ENCODE data around the gene BPIFB2. TPM values are rescaled to one million over a fixed set of nuclear protein-coding genes. Genes with fewer than 3 reads are reported as not detected.

BPIFB2 gene
- total RNA-seq, 4 donors from 2014 or later: not detected

DNA sequence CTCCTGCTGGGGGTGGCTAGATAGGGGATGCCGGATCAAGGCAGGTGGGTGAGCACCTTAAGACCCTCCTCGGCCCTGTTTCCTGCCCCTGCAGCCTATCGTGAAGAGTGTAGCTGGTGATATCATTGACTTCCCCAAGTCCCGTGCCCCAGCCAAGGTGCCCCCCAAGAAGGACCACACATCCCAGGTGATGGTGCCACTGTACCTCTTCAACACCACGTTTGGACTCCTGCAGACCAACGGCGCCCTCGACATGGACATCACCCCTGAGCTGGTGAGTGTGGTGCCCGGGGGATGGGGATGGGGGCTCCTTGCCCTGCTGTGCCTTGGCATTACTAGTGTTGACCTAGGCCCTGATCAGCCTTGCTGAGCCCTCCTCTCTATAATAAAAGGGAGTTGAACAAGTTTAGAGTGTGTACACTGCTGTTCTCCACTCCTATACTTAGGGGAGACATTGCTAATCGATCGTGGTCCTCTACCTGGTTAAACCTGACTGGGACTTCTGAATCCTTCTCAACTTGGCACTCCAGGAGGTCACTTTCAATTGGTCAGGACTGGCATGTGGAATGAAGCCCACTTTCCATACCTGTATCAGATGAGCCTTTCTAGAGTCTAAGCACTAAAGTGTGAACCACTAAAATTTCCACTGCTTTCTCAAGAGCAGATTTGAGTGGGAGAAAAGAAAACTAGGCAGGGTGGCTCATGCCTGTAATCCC lies 57.2 kb downstream of the BPIFB2 start:
- WGBS, 2 donors: 61 to 68% methylated on average over 6 to 10 of the region's 11 CpGs
- peak overlapping the region in 1 of 3 donors; percentile 54 for H3K27ac ChIP-seq
- H3K27me3 ChIP-seq: no peaks in the 10 kb centered on the region
- peaks cover 17 to 26% of the 10 kb centered on the region in 2 donors for H3K4me1 ChIP-seq
- no peak overlapping the region for H3K4me3 ChIP-seq (replicated peaks in 1 of 3)
- H3K36me3 ChIP-seq: no peaks in the 10 kb centered on the region
- no peaks in the 10 kb centered on the region for H3K9me3 ChIP-seq
- TF ChIP-seq, protein P1, sequence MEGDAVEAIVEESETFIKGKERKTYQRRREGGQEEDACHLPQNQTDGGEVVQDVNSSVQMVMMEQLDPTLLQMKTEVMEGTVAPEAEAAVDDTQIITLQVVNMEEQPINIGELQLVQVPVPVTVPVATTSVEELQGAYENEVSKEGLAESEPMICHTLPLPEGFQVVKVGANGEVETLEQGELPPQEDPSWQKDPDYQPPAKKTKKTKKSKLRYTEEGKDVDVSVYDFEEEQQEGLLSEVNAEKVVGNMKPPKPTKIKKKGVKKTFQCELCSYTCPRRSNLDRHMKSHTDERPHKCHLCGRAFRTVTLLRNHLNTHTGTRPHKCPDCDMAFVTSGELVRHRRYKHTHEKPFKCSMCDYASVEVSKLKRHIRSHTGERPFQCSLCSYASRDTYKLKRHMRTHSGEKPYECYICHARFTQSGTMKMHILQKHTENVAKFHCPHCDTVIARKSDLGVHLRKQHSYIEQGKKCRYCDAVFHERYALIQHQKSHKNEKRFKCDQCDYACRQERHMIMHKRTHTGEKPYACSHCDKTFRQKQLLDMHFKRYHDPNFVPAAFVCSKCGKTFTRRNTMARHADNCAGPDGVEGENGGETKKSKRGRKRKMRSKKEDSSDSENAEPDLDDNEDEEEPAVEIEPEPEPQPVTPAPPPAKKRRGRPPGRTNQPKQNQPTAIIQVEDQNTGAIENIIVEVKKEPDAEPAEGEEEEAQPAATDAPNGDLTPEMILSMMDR (IDR thresholded peaks at IDR 0.05): no peak
- TF ChIP-seq POLR2A (IDR thresholded peaks at IDR 0.05): no peak
- peak; percentile 61 to 68 for DNase-seq
- intact Hi-C loops (cut with DNase I): no loop called here

DNA sequence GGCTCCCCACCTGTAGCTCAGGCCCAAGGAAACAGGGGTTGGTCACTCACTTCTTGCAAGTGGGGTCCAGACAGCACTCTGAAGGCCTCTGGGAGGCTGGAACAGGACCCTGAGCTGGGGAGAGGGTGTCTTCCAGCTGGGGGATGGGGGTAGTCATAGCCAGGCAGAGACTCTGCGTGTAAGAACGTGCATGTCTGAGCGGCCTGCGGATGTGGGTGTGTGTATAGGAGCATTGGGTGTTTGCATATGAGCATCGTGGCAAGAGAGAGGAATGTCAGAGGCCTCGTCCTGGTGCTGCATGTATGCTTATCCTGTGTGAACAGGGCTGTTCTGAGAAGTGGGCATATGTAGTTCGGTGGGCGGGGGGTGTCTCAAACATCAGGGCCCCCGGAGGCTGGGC lies 58.3 kb downstream of the BPIFB2 start:
- 85 to 88% methylated on average over 9 of the region's 9 CpGs for WGBS, 2 donors
- TF ChIP-seq, protein P1 (IDR thresholded peaks at IDR 0.05): no peak
- Histone ChIP-seq H3K36me3 (no peaks in the 10 kb centered on the region), H3K27me3 (no peaks in the 10 kb centered on the region), H3K4me3 (replicated peaks in 1 of 3) (no peak overlapping the region), H3K27ac (no peak overlapping the region), H3K9me3 (no peaks in the 10 kb centered on the region), H3K4me1 (peaks cover 17 to 26% of the 10 kb centered on the region in 2 donors)
- DNase-seq: no peak
- intact Hi-C loops (cut with DNase I): no loop called here

DNA sequence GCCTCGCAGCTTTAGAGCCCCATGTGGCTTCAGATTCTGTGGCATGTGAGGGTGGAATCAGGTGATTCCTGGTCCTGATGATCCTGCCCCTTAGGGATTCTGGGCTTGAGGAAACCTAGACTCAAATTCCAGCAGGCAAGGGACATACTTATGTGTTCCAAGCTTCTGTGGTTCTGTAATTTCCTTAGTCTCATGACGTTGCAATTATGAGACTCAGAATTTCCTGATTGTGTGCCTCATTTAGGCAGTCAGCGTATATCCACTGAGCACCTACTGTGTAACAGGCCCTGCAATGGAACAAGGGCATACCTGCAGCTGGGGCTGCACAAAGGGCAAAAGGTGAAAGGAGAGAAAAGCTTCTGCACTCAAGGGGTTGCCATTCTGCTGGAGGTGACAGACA lies 60.3 kb downstream of the BPIFB2 start:
- no peaks in the 10 kb centered on the region for H3K27me3 ChIP-seq
- H3K27ac ChIP-seq: no peak overlapping the region
- WGBS, 2 donors: 62 to 79% methylated on average over 3 of the region's 3 CpGs
- no peak for DNase-seq
- no peaks in the 10 kb centered on the region for H3K36me3 ChIP-seq
- peaks cover 10 to 19% of the 10 kb centered on the region in 2 donors for H3K4me1 ChIP-seq
- no peak for TF ChIP-seq POLR2A (IDR thresholded peaks at IDR 0.05)
- TF ChIP-seq, protein P1 (IDR thresholded peaks at IDR 0.05): no peak
- H3K4me3 ChIP-seq (replicated peaks in 1 of 3): no peak overlapping the region
- intact Hi-C loops (cut with DNase I): no loop called here
- H3K9me3 ChIP-seq: no peaks in the 10 kb centered on the region

DNA sequence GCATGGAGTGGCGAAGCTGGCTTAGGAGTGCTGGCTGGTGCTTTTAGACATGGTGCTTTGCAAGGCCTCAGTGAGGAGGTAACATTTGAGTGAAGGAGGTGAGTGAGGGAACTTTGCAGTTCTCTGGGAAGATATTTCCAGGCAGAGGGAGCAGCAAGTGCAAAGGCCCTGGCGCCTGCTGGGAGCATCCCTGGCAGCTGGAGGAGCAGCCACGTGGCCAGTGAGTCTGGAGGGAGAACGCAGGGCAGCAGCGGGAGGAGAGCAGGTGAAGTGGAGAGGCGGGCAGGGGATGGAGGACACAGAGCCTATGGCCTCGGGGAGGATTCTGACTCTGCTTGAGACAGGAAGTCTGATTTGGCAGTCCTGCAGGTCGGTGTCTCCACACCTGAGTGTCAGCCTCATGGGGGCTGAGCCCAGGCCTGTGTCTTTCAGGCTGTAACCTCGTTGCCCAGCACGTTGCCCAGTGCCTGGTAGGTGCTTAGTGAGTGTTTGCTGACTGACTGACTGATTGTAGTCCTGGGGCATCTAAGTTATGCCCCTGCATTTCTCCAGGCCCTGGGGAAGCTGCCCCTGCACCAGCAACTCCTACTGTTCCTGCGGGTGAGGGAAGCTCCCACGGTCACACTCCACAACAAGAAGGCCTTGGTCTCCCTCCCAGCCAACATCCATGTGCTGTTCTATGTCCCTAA lies 60.9 kb downstream of the BPIFB2 start:
- 89 to 90% methylated on average over 8 to 12 of the region's 12 CpGs for WGBS, 2 donors

More for the DNA sequence above, 60.9 kb downstream of the BPIFB2 start:
- no peaks in the 10 kb centered on the region for H3K9me3 ChIP-seq
- intact Hi-C loops (cut with DNase I): no loop called here
- no peaks in the 10 kb centered on the region for H3K36me3 ChIP-seq
- H3K27me3 ChIP-seq: no peaks in the 10 kb centered on the region
- no peak for DNase-seq
- H3K4me3 ChIP-seq (replicated peaks in 1 of 3): no peak overlapping the region
- H3K4me1 ChIP-seq: peaks cover 6 to 14% of the 10 kb centered on the region in 2 donors
- no peak for TF ChIP-seq POLR2A (IDR thresholded peaks at IDR 0.05)
- TF ChIP-seq, protein P1 (IDR thresholded peaks at IDR 0.05): no peak
- no peak overlapping the region for H3K27ac ChIP-seq

All from thyroid gland (tissue), 4 donors.